GM23338 (cell line): ENCODE results near the gene GRAMD4. TPM values are rescaled to one million over a fixed set of nuclear protein-coding genes. Genes with fewer than 3 reads are reported as not detected.

Experiments
- ATAC-seq: fragments of 200-7000 bp; cut with Tn5 transposase; 3 replicates; pipeline ENCODE4 v1.9.1; 2020
- DNase-seq: peaks from one replicate; pipeline ENCODE4 v3.0.0-alpha.2; 2015; ENCODE audit warnings: low spot score
- H2AFZ ChIP-seq: fragments of 200-600 bp; sonication (generic); 2 replicates; pipeline ENCODE4 v1.8.0; 2016; ENCODE audit warnings: antibody characterized with exemption, mild to moderate bottlenecking, moderate library complexity
- H3F3A ChIP-seq: fragments of 200-600 bp; sonication (generic); replicated peaks from 2 replicates; pipeline ENCODE4 v1.8.0; 2017; ENCODE audit warnings: antibody characterized with exemption, mixed run types, low read depth
- H3K27ac ChIP-seq: fragments of 200-600 bp; sonication (generic); 2 replicates; pipeline ENCODE4 v1.6.1; 2016; ENCODE audit warnings: low read depth
- H3K27me3 ChIP-seq: fragments of 200-600 bp; sonication (generic); 2 replicates; pipeline ENCODE4 v1.8.0; 2016; ENCODE audit warnings: mild to moderate bottlenecking, mixed run types, moderate library complexity; ENCODE audit not compliant: insufficient read depth
- H3K36me3 ChIP-seq: fragments of 200-600 bp; sonication (generic); 2 replicates; pipeline ENCODE4 v1.8.0; 2016; ENCODE audit warnings: mild to moderate bottlenecking; ENCODE audit not compliant: insufficient read depth
- H3K4me1 ChIP-seq: fragments of 200-600 bp; sonication (generic); 2 replicates; pipeline ENCODE4 v1.8.0; 2016; ENCODE audit warnings: mild to moderate bottlenecking, moderate library complexity; ENCODE audit not compliant: insufficient read depth
- H3K4me2 ChIP-seq: fragments of 200-600 bp; sonication (generic); 2 replicates; pipeline ENCODE4 v1.7.1; 2017; ENCODE audit warnings: mixed run types
- H3K4me3 ChIP-seq: fragments of 200-600 bp; sonication (generic); 2 replicates; pipeline ENCODE4 v1.6.1; 2016; ENCODE audit warnings: mixed run types
- H3K79me2 ChIP-seq: fragments of 200-600 bp; sonication (generic); replicated peaks from 2 replicates; pipeline ENCODE4 v1.8.0; 2017; ENCODE audit warnings: mild to moderate bottlenecking; ENCODE audit not compliant: insufficient read depth
- H3K9me2 ChIP-seq: fragments of 200-600 bp; sonication (generic); 2 replicates; pipeline ENCODE4 v1.8.0; 2017; ENCODE audit not compliant: insufficient read depth
- H4K20me1 ChIP-seq: fragments of 200-600 bp; sonication (generic); replicated peaks from 2 replicates; pipeline ENCODE4 v1.8.0; 2017; ENCODE audit warnings: mild to moderate bottlenecking; ENCODE audit not compliant: insufficient read depth
- H3K27ac Mint-ChIP-seq: 2 replicates; pipeline ENCODE4 v1.8.0; 2020; ENCODE audit warnings: inconsistent platforms, mild to moderate bottlenecking, moderate library complexity, mixed read lengths
- H3K27me3 Mint-ChIP-seq: 3 replicates; pipeline ENCODE4 v1.8.0; 2022; ENCODE audit warnings: low read depth, mild to moderate bottlenecking, moderate library complexity, mixed read lengths, inconsistent platforms; ENCODE audit not compliant: insufficient read depth, poor library complexity
- H3K36me3 Mint-ChIP-seq: 3 replicates; pipeline ENCODE4 v1.8.0; 2021; ENCODE audit warnings: low read depth, mild to moderate bottlenecking, inconsistent platforms, moderate library complexity, mixed read lengths
- H3K4me1 Mint-ChIP-seq: 3 replicates; pipeline ENCODE4 v1.8.0; 2020; ENCODE audit warnings: mild to moderate bottlenecking, inconsistent platforms, mixed read lengths
- H3K4me3 Mint-ChIP-seq: 3 replicates; pipeline ENCODE4 v1.8.0; 2021; ENCODE audit warnings: moderate library complexity, mild to moderate bottlenecking, inconsistent platforms, mixed read lengths
- H3K9me3 Mint-ChIP-seq: 3 replicates; pipeline ENCODE4 v1.8.0; 2020; ENCODE audit warnings: moderate library complexity, mild to moderate bottlenecking, inconsistent platforms, mixed read lengths
- EZH2 ChIP-seq: fragments of 200-600 bp; sonication (generic); IDR thresholded peaks from one replicate; pipeline ENCODE4 v1.8.0; 2017; ENCODE audit warnings: antibody characterized with exemption, mild to moderate bottlenecking, low read depth; ENCODE audit not compliant: unreplicated experiment
- EZH2phosphoT487 ChIP-seq: fragments of 200-600 bp; sonication (generic); IDR thresholded peaks from one replicate; pipeline ENCODE4 v1.8.1; 2018; ENCODE audit warnings: antibody characterized with exemption; ENCODE audit not compliant: unreplicated experiment
- JUNB ChIP-seq: IDR thresholded peaks from one replicate; pipeline ENCODE4 v1.6.1; 2016; ENCODE audit warnings: antibody characterized with exemption; ENCODE audit not compliant: unreplicated experiment
- NANOG ChIP-seq: IDR thresholded peaks from 2 replicates; pipeline ENCODE4 v1.6.1; 2016; ENCODE audit warnings: antibody characterized with exemption, borderline replicate concordance
- STAT1 ChIP-seq: IDR thresholded peaks from one replicate; pipeline ENCODE4 v1.6.1; 2016; ENCODE audit warnings: antibody characterized with exemption; ENCODE audit not compliant: unreplicated experiment
- ZNF114 ChIP-seq: fragments of 250-450 bp; sonication (Bioruptor Pico); IDR thresholded peaks from 2 replicates; pipeline ENCODE4 v1.5.0; 2020; ENCODE audit warnings: mild to moderate bottlenecking, moderate library complexity
- ZNF331 ChIP-seq: fragments of 250-450 bp; sonication (Bioruptor Pico); IDR thresholded peaks from 2 replicates; pipeline ENCODE4 v1.5.0; 2020; ENCODE audit warnings: low read depth, mild to moderate bottlenecking, moderate library complexity
- polyA plus RNA-seq: library from polyadenylated mRNA; unstranded; fragments of >200 nt; fragmentation: Nextera tagmentation; extraction: Ambion mirVana; gene quantifications from 2 replicates; pipeline ENCODE4 v1.2.1, GENCODE V29; 2016
- total RNA-seq: library from RNA; depleted of rRNA; stranded (reverse); fragments of >200 nt; shearing (Covaris generic); gene quantifications from 2 replicates; pipeline ENCODE4 v1.2.3, GENCODE V29; 2014
- TF ChIP-seq, protein P1 (sequence below), 2 experiments: fragments of 200-600 bp in 1 of 2; sonication (generic) in 1 of 2; conservative IDR thresholded peaks; 2 replicates each; pipeline versions ENCODE4 v1.5.1 to v1.6.1; 2016 to 2017; ENCODE audit warnings: antibody characterized with exemption in 2 of 2, low read depth in 2 of 2, mild to moderate bottlenecking in 2 of 2, moderate library complexity in 1 of 2
- TF ChIP-seq, protein P2 (sequence below): IDR thresholded peaks from one replicate; pipeline ENCODE4 v1.6.1; 2018; ENCODE audit warnings: antibody characterized with exemption; ENCODE audit not compliant: unreplicated experiment
- TF ChIP-seq, protein P3 (sequence below): fragments of 250-450 bp; sonication (Bioruptor Pico); IDR thresholded peaks from 2 replicates; pipeline ENCODE4 v1.5.0; 2020; ENCODE audit warnings: mild to moderate bottlenecking, moderate library complexity
- TF ChIP-seq, protein P4 (sequence below): IDR thresholded peaks from 2 replicates; pipeline ENCODE4 v1.6.1; 2016; ENCODE audit warnings: antibody characterized with exemption

GRAMD4 gene
- total and polyA plus RNA-seq, 2 experiments from 2014 or later, result 2.7 to 81.8 TPM

DNA sequence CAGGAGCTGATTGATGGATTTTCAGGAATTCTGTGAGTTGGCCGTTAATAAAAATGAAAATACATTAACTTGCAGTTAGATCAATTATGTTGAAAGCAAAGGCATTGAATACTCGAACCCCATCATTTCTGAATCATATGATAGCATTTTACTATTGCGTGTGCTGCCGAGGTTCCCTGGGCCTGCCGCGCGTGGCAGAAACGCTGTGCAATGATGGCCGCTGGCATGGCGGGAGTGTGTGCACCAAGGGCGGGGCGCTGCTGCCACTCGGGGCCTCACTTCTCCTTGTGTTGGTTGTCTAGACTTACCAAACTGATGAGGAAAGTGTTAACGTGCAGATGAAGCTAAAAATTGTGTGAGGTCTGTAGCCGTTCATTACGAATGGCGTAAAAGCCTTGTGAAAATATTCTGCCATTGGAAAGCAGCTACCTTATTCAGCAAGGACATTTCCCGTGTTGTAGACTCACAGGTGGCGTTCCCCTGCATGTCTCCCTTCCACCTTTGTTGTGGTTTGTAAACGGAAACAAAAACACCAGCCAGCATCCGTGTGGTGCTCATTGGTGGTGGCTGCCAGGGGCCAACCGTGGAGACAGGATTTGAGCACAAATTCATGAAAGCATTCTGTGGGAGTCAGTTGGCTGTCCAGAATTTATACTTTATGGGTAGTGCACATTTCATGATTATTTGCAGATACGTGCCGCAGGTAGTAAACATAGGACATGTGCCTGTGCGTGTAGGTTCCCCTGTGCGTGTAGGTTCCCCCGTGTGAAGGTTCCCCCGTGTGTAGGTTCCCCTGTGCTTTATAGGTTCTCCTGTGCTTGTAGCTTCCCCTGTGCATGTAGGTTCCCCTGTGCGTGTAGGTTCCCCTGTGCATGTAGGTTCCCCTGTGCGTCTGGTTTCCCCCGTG is 5.9 kb upstream of the GRAMD4 start:
- TF ChIP-seq EZH2phosphoT487, result no peak
- TF ChIP-seq NANOG, result no peak
- TF ChIP-seq STAT1, result no peak
- TF ChIP-seq, protein P1, sequence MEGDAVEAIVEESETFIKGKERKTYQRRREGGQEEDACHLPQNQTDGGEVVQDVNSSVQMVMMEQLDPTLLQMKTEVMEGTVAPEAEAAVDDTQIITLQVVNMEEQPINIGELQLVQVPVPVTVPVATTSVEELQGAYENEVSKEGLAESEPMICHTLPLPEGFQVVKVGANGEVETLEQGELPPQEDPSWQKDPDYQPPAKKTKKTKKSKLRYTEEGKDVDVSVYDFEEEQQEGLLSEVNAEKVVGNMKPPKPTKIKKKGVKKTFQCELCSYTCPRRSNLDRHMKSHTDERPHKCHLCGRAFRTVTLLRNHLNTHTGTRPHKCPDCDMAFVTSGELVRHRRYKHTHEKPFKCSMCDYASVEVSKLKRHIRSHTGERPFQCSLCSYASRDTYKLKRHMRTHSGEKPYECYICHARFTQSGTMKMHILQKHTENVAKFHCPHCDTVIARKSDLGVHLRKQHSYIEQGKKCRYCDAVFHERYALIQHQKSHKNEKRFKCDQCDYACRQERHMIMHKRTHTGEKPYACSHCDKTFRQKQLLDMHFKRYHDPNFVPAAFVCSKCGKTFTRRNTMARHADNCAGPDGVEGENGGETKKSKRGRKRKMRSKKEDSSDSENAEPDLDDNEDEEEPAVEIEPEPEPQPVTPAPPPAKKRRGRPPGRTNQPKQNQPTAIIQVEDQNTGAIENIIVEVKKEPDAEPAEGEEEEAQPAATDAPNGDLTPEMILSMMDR (conservative IDR thresholded peaks at IDR 0.05; ENCODE audit: low read depth in 2 of 2), result no peak
- TF ChIP-seq, protein P2, sequence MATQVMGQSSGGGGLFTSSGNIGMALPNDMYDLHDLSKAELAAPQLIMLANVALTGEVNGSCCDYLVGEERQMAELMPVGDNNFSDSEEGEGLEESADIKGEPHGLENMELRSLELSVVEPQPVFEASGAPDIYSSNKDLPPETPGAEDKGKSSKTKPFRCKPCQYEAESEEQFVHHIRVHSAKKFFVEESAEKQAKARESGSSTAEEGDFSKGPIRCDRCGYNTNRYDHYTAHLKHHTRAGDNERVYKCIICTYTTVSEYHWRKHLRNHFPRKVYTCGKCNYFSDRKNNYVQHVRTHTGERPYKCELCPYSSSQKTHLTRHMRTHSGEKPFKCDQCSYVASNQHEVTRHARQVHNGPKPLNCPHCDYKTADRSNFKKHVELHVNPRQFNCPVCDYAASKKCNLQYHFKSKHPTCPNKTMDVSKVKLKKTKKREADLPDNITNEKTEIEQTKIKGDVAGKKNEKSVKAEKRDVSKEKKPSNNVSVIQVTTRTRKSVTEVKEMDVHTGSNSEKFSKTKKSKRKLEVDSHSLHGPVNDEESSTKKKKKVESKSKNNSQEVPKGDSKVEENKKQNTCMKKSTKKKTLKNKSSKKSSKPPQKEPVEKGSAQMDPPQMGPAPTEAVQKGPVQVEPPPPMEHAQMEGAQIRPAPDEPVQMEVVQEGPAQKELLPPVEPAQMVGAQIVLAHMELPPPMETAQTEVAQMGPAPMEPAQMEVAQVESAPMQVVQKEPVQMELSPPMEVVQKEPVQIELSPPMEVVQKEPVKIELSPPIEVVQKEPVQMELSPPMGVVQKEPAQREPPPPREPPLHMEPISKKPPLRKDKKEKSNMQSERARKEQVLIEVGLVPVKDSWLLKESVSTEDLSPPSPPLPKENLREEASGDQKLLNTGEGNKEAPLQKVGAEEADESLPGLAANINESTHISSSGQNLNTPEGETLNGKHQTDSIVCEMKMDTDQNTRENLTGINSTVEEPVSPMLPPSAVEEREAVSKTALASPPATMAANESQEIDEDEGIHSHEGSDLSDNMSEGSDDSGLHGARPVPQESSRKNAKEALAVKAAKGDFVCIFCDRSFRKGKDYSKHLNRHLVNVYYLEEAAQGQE, result no peak
- TF ChIP-seq, protein P3, sequence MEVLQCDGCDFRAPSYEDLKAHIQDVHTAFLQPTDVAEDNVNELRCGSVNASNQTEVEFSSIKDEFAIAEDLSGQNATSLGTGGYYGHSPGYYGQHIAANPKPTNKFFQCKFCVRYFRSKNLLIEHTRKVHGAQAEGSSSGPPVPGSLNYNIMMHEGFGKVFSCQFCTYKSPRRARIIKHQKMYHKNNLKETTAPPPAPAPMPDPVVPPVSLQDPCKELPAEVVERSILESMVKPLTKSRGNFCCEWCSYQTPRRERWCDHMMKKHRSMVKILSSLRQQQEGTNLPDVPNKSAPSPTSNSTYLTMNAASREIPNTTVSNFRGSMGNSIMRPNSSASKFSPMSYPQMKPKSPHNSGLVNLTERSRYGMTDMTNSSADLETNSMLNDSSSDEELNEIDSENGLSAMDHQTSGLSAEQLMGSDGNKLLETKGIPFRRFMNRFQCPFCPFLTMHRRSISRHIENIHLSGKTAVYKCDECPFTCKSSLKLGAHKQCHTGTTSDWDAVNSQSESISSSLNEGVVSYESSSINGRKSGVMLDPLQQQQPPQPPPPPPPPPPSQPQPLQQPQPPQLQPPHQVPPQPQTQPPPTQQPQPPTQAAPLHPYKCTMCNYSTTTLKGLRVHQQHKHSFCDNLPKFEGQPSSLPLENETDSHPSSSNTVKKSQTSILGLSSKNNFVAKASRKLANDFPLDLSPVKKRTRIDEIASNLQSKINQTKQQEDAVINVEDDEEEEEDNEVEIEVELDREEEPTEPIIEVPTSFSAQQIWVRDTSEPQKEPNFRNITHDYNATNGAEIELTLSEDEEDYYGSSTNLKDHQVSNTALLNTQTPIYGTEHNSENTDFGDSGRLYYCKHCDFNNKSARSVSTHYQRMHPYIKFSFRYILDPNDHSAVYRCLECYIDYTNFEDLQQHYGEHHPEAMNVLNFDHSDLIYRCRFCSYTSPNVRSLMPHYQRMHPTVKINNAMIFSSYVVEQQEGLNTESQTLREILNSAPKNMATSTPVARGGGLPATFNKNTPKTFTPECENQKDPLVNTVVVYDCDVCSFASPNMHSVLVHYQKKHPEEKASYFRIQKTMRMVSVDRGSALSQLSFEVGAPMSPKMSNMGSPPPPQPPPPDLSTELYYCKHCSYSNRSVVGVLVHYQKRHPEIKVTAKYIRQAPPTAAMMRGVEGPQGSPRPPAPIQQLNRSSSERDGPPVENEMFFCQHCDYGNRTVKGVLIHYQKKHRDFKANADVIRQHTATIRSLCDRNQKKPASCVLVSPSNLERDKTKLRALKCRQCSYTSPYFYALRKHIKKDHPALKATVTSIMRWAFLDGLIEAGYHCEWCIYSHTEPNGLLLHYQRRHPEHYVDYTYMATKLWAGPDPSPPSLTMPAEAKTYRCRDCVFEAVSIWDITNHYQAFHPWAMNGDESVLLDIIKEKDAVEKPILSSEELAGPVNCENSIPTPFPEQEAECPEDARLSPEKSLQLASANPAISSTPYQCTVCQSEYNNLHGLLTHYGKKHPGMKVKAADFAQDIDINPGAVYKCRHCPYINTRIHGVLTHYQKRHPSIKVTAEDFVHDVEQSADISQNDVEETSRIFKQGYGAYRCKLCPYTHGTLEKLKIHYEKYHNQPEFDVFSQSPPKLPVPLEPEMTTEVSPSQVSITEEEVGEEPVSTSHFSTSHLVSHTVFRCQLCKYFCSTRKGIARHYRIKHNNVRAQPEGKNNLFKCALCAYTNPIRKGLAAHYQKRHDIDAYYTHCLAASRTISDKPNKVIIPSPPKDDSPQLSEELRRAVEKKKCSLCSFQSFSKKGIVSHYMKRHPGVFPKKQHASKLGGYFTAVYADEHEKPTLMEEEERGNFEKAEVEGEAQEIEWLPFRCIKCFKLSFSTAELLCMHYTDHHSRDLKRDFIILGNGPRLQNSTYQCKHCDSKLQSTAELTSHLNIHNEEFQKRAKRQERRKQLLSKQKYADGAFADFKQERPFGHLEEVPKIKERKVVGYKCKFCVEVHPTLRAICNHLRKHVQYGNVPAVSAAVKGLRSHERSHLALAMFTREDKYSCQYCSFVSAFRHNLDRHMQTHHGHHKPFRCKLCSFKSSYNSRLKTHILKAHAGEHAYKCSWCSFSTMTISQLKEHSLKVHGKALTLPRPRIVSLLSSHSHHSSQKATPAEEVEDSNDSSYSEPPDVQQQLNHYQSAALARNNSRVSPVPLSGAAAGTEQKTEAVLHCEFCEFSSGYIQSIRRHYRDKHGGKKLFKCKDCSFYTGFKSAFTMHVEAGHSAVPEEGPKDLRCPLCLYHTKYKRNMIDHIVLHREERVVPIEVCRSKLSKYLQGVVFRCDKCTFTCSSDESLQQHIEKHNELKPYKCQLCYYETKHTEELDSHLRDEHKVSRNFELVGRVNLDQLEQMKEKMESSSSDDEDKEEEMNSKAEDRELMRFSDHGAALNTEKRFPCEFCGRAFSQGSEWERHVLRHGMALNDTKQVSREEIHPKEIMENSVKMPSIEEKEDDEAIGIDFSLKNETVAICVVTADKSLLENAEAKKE (CRISPR knock-in tag), result no peak
- TF ChIP-seq EZH2, result no peak
- TF ChIP-seq, protein P4, sequence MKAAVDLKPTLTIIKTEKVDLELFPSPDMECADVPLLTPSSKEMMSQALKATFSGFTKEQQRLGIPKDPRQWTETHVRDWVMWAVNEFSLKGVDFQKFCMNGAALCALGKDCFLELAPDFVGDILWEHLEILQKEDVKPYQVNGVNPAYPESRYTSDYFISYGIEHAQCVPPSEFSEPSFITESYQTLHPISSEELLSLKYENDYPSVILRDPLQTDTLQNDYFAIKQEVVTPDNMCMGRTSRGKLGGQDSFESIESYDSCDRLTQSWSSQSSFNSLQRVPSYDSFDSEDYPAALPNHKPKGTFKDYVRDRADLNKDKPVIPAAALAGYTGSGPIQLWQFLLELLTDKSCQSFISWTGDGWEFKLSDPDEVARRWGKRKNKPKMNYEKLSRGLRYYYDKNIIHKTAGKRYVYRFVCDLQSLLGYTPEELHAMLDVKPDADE, result no peak
- no peak for TF ChIP-seq JUNB
- TF ChIP-seq ZNF114, result no peak
- no peak for TF ChIP-seq ZNF331
- H3K36me3 Mint-ChIP-seq, result no peaks in the 10 kb centered on the region
- Histone ChIP-seq H3K79me2 (peaks cover 6% of the 10 kb centered on the region; the same call in 1 of the 2 replicates), H3F3A (0 out of 2 replicates have a peak, but pooled peaks cover 4% of the 10 kb centered on the region), H3K4me3 (no peak overlapping the region), H2AFZ (no peak overlapping the region), H3K27me3 (no peaks in the 10 kb centered on the region), H3K27ac (no peak overlapping the region), H3K4me1 (peaks cover 6% of the 10 kb centered on the region; the same call in 1 of the 2 replicates), H3K4me2 (peak overlapping the region; percentile 32; the same call in 1 of the 2 replicates), H4K20me1 (no peaks in the 10 kb centered on the region), H3K9me2 (no peaks in the 10 kb centered on the region), H3K36me3 (no peaks in the 10 kb centered on the region)
- H3K27me3 Mint-ChIP-seq, result peaks cover 6% of the 10 kb centered on the region
- peaks cover 14% of the 10 kb centered on the region for H3K4me1 Mint-ChIP-seq
- no peak for DNase-seq
- H3K9me3 Mint-ChIP-seq, result peaks cover 4% of the 10 kb centered on the region; the same call in 1 of the 3 replicates
- H3K4me3 Mint-ChIP-seq, result no peak overlapping the region
- ATAC-seq, result no peak
- H3K27ac Mint-ChIP-seq, result peak overlapping the region; percentile 74
